ENCODE data around the gene ALX4. TPM values are rescaled to one million over a fixed set of nuclear protein-coding genes. Genes with fewer than 3 reads are reported as not detected.

The ALX4 gene
- total RNA-seq, 2 donors from 2014 or later, result not detected

- intact Hi-C loops (cut with DNase I, micrococcal nuclease), result no loop called here
- no peak for DNase-seq
- no peak for ATAC-seq
These were observed 80.3 kb downstream of the ALX4 start for GRCh38 chr11:44229624-44230023.

GRCh38 chr11:44229098-44229497 lies 80.8 kb downstream of the ALX4 start:
- intact Hi-C loops (cut with DNase I, micrococcal nuclease), result no loop called here
- DNase-seq (peak; percentile 38 to 54), ATAC-seq (peak; percentile 97)

GRCh38 chr11:44228379-44228778 lies 81.6 kb downstream of the ALX4 start:
- DNase-seq (no peak), ATAC-seq (peak; percentile 23)
- intact Hi-C loops (cut with DNase I, micrococcal nuclease), result no loop called here

GRCh38 chr11:44226945-44227344 lies 83.0 kb downstream of the ALX4 start:
- DNase-seq (no peak), ATAC-seq (no peak)
- intact Hi-C loops (cut with DNase I, micrococcal nuclease), result no loop called here

GRCh38 chr11:44226490-44226889 lies 83.4 kb downstream of the ALX4 start:
- intact Hi-C loops (cut with DNase I, micrococcal nuclease), result no loop called here
- DNase-seq, result no peak
- no peak for ATAC-seq

GRCh38 chr11:44224867-44225501 lies 85.0 kb downstream of the ALX4 start:
- intact Hi-C loops (cut with DNase I, micrococcal nuclease), result no loop called here
- DNase-seq (no peak), ATAC-seq (no peak)

GRCh38 chr11:44223238-44223637 lies 86.7 kb downstream of the ALX4 start:
- ATAC-seq (no peak), DNase-seq (no peak)
- intact Hi-C loops (cut with DNase I, micrococcal nuclease), result no loop called here

GRCh38 chr11:44221992-44222391 lies 87.9 kb downstream of the ALX4 start:
- no peak for ATAC-seq
- intact Hi-C loops (cut with DNase I, micrococcal nuclease), result no loop called here
- DNase-seq, result no peak

- no peak for DNase-seq
- ATAC-seq, result no peak
- intact Hi-C loops (cut with DNase I, micrococcal nuclease), result no loop called here
These were observed 88.5 kb downstream of the ALX4 start for GRCh38 chr11:44221456-44221855.

- intact Hi-C loops (cut with DNase I, micrococcal nuclease), result no loop called here
- no peak for ATAC-seq
- DNase-seq, result no peak
These were observed 89.8 kb downstream of the ALX4 start for GRCh38 chr11:44219830-44220796.

- DNase-seq (no peak), ATAC-seq (no peak)
- intact Hi-C loops (cut with DNase I, micrococcal nuclease), result no loop called here
These were observed 92.5 kb downstream of the ALX4 start for GRCh38 chr11:44217432-44217831.

GRCh38 chr11:44213148-44213547 lies 96.8 kb downstream of the ALX4 start:
- DNase-seq, result no peak
- intact Hi-C loops (cut with DNase I, micrococcal nuclease), result no loop called here
- no peak for ATAC-seq

- intact Hi-C loops (cut with DNase I, micrococcal nuclease), result no loop called here
- DNase-seq (no peak), ATAC-seq (no peak)
These were observed 97.8 kb downstream of the ALX4 start for GRCh38 chr11:44212128-44212527.

Other genes starting within 250 kb of the ALX4 start
- gene ACCS, start 243.9 kb downstream of the ALX4 start, total RNA-seq, result 10 to 100 TPM; 17.5 to 28.6 TPM
- gene EXT2, start 214.5 kb downstream of the ALX4 start, total RNA-seq, result 10 to 100 TPM; 48.5 to 63.9 TPM

All from left colon (tissue), 2 donors.